ENCODE measurements around the gene PAK1IP1.

The PAK1IP1 gene, protein sequence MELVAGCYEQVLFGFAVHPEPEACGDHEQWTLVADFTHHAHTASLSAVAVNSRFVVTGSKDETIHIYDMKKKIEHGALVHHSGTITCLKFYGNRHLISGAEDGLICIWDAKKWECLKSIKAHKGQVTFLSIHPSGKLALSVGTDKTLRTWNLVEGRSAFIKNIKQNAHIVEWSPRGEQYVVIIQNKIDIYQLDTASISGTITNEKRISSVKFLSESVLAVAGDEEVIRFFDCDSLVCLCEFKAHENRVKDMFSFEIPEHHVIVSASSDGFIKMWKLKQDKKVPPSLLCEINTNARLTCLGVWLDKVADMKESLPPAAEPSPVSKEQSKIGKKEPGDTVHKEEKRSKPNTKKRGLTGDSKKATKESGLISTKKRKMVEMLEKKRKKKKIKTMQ

GRCh38 chr6:10694302-10695085 is at the start of gene PAK1IP1, which contains the start of gene C6orf52:
PAK1IP1 (plus strand) TSS chr6:10694972; CDS start chr6:10694986, 14 bp downstream.
C6orf52 (minus strand) TSS chr6:10694616; CDS start chr6:10687550, 7,066 bp downstream.
- Histone ChIP-seq H3K27me3 (ENCODE audit: insufficient read depth, low read length) (no peaks in the 10 kb centered on the region), H4K20me1 (ENCODE audit: insufficient read depth, low read length) (no peaks in the 10 kb centered on the region), H3K9me3 (ENCODE audit: low read length) (no peaks in the 10 kb centered on the region), H3K9me2 (ENCODE audit: low read depth, low read length) (no peaks in the 10 kb centered on the region), H3K36me3 (ENCODE audit: insufficient read depth, low read length) (peaks cover 27% of the 10 kb centered on the region), H3K79me2 (ENCODE audit: insufficient read depth, low read length) (peaks cover 23% of the 10 kb centered on the region), H3K27ac (ENCODE audit: low read depth, low read length, poor library complexity, severe bottlenecking) (peak within 1 kb of the TSS; percentile 85), H2AFZ (ENCODE audit: low read length) (no peak within 1 kb of the TSS), H3K4me1 (ENCODE audit: insufficient read depth, low read length, severe bottlenecking) (peaks cover 22% of the 10 kb centered on the region), H3K4me3 (ENCODE audit: low read depth, low read length, poor library complexity, severe bottlenecking) (peak within 1 kb of the TSS; percentile 93), H3K9ac (ENCODE audit: low read length) (peak within 1 kb of the TSS; percentile 96), H3K4me2 (ENCODE audit: low read length) (peak within 1 kb of the TSS; percentile 86), H3F3A (ENCODE audit: insufficient read depth, low read length) (no peaks in the 10 kb centered on the region)
- TF ChIP-seq EZH2 (IDR thresholded peaks at IDR 0.05; ENCODE audit: borderline replicate concordance, low read length) (no peak), CTCF (IDR thresholded peaks at IDR 0.05; ENCODE audit: low read length) (no peak)

- Histone ChIP-seq H3K4me2 (ENCODE audit: low read length) (no peak overlapping the region), H2AFZ (ENCODE audit: low read length) (no peak overlapping the region), H3K27me3 (ENCODE audit: insufficient read depth, low read length) (no peaks in the 10 kb centered on the region), H3K27ac (ENCODE audit: low read depth, low read length, poor library complexity, severe bottlenecking) (no peak overlapping the region), H3K9ac (ENCODE audit: low read length) (no peak overlapping the region), H3K9me2 (ENCODE audit: low read depth, low read length) (no peaks in the 10 kb centered on the region), H3K36me3 (ENCODE audit: insufficient read depth, low read length) (no peaks in the 10 kb centered on the region; the same call in 1 of the 2 replicates), H3K79me2 (ENCODE audit: insufficient read depth, low read length) (no peaks in the 10 kb centered on the region), H3F3A (ENCODE audit: insufficient read depth, low read length) (no peaks in the 10 kb centered on the region), H4K20me1 (ENCODE audit: insufficient read depth, low read length) (no peaks in the 10 kb centered on the region), H3K4me1 (ENCODE audit: insufficient read depth, low read length, severe bottlenecking) (no peaks in the 10 kb centered on the region), H3K9me3 (ENCODE audit: low read length) (no peaks in the 10 kb centered on the region), H3K4me3 (ENCODE audit: low read depth, low read length, poor library complexity, severe bottlenecking) (no peak overlapping the region)
- TF ChIP-seq EZH2 (IDR thresholded peaks at IDR 0.05; ENCODE audit: borderline replicate concordance, low read length) (no peak), CTCF (IDR thresholded peaks at IDR 0.05; ENCODE audit: low read length) (no peak)
These were observed 39.2 kb upstream of the PAK1IP1 start for GRCh38 chr6:10655508-10656055.

GRCh38 chr6:10658910-10659698 is 35.7 kb upstream of the PAK1IP1 start:
- Histone ChIP-seq H3K9me2 (ENCODE audit: low read depth, low read length) (no peaks in the 10 kb centered on the region), H2AFZ (ENCODE audit: low read length) (no peak overlapping the region), H3K27ac (ENCODE audit: low read depth, low read length, poor library complexity, severe bottlenecking) (no peak overlapping the region), H3K4me2 (ENCODE audit: low read length) (no peak overlapping the region), H3K9ac (ENCODE audit: low read length) (no peak overlapping the region), H3K27me3 (ENCODE audit: insufficient read depth, low read length) (no peaks in the 10 kb centered on the region; the same call in 1 of the 2 replicates), H3K36me3 (ENCODE audit: insufficient read depth, low read length) (no peaks in the 10 kb centered on the region), H3F3A (ENCODE audit: insufficient read depth, low read length) (no peaks in the 10 kb centered on the region), H3K4me1 (ENCODE audit: insufficient read depth, low read length, severe bottlenecking) (no peaks in the 10 kb centered on the region), H3K79me2 (ENCODE audit: insufficient read depth, low read length) (no peaks in the 10 kb centered on the region), H3K4me3 (ENCODE audit: low read depth, low read length, poor library complexity, severe bottlenecking) (no peak overlapping the region), H3K9me3 (ENCODE audit: low read length) (no peaks in the 10 kb centered on the region), H4K20me1 (ENCODE audit: insufficient read depth, low read length) (no peaks in the 10 kb centered on the region)
- TF ChIP-seq CTCF (IDR thresholded peaks at IDR 0.05; ENCODE audit: low read length) (no peak), EZH2 (IDR thresholded peaks at IDR 0.05; ENCODE audit: borderline replicate concordance, low read length) (no peak)

Data from OCI-LY1 (cell line).